GM23338 (cell line): Measurements from ENCODE around the gene SLC26A6.

Source experiments
- CTCF ChIP-seq, 2 experiments: fragments of 200-600 bp in 1 of 2; sonication (generic) in 1 of 2; conservative IDR thresholded peaks; 2 replicates each; pipeline versions ENCODE4 v1.5.1 to v1.6.1; 2016 to 2017; ENCODE audit warnings: antibody characterized with exemption in 2 of 2, low read depth in 2 of 2, mild to moderate bottlenecking in 2 of 2, moderate library complexity in 1 of 2
- EZH2 ChIP-seq: fragments of 200-600 bp; sonication (generic); IDR thresholded peaks from one replicate; pipeline ENCODE4 v1.8.0; 2017; ENCODE audit warnings: antibody characterized with exemption, mild to moderate bottlenecking, low read depth; ENCODE audit not compliant: unreplicated experiment
- POLR2AphosphoS5 ChIP-seq: IDR thresholded peaks from 2 replicates; pipeline ENCODE4 v1.6.1; 2016; ENCODE audit warnings: antibody characterized with exemption, low read depth

GRCh38 chr3:48636149-48636655 is 941 bp upstream of the SLC26A6 start:
- TF ChIP-seq CTCF (conservative IDR thresholded peaks at IDR 0.05; ENCODE audit: low read depth in 2 of 2) (no peak), EZH2 (no peak), POLR2AphosphoS5 (no peak)
